H9 (cell line): Measurements from ENCODE around the gene ARHGEF39. TPM values are rescaled to one million over a fixed set of nuclear protein-coding genes. Genes with fewer than 3 reads are reported as not detected.
A peak's percentile ranks its signal among the peaks of the same experiment; 100 is the strongest.

Experiments used
- DNase-seq: peaks from one replicate; pipeline ENCODE4 v3.0.0-alpha.2; 2017
- H2AFZ ChIP-seq: one replicate; pipeline ENCODE4 v1.6.1; 2013; ENCODE audit warnings: mild to moderate bottlenecking, low read length, control low read depth, moderate library complexity
- H2AK5ac ChIP-seq: 2 replicates; pipeline ENCODE4 v1.6.1; 2013; ENCODE audit warnings: low read length, control low read depth, mixed read lengths; ENCODE audit not compliant: insufficient read length
- H2BK120ac ChIP-seq: one replicate; pipeline ENCODE4 v1.6.1; 2013; ENCODE audit warnings: low read depth, mild to moderate bottlenecking, low read length, control low read depth, inconsistent platforms; ENCODE audit not compliant: poor library complexity, severe bottlenecking
- H2BK12ac ChIP-seq: 2 replicates; pipeline ENCODE4 v1.6.1; 2013; ENCODE audit warnings: low read length, control low read depth, mixed read lengths, low read depth; ENCODE audit not compliant: insufficient read length
- H2BK15ac ChIP-seq: 2 replicates; pipeline ENCODE4 v1.6.1; 2013; ENCODE audit warnings: low read depth, low read length, control low read depth
- H2BK20ac ChIP-seq: one replicate; pipeline ENCODE4 v1.6.1; 2013; ENCODE audit warnings: low read depth, mild to moderate bottlenecking, low read length, control low read depth, inconsistent platforms; ENCODE audit not compliant: poor library complexity, severe bottlenecking
- H2BK5ac ChIP-seq: 2 replicates; pipeline ENCODE4 v1.6.1; 2013; ENCODE audit warnings: low read length, control low read depth, mixed read lengths; ENCODE audit not compliant: insufficient read length
- H3K14ac ChIP-seq: 2 replicates; pipeline ENCODE4 v1.6.1; 2013; ENCODE audit warnings: low read length, control low read depth; ENCODE audit not compliant: insufficient read depth
- H3K18ac ChIP-seq: 2 replicates; pipeline ENCODE4 v1.6.1; 2013; ENCODE audit warnings: low read depth, mild to moderate bottlenecking, mixed read lengths, low read length, control low read depth; ENCODE audit not compliant: insufficient read length
- H3K23ac ChIP-seq: 2 replicates; pipeline ENCODE4 v1.6.1; 2013; ENCODE audit warnings: low read length, control low read depth, mixed read lengths, low read depth; ENCODE audit not compliant: insufficient read length
- H3K23me2 ChIP-seq: 2 replicates; pipeline ENCODE4 v1.6.1; 2013; ENCODE audit warnings: low read depth, mild to moderate bottlenecking, mixed read lengths, low read length, control low read depth; ENCODE audit not compliant: insufficient read length, poor library complexity, severe bottlenecking
- H3K27ac ChIP-seq: 2 replicates; pipeline ENCODE4 v1.5.1; 2013; ENCODE audit warnings: low read length, control low read depth, mixed read lengths, low read depth; ENCODE audit not compliant: insufficient read length
- H3K27me3 ChIP-seq: 2 replicates; pipeline ENCODE4 v1.6.1; 2013; ENCODE audit warnings: low read length, control low read depth, inconsistent platforms; ENCODE audit not compliant: insufficient read depth
- H3K4ac ChIP-seq: 2 replicates; pipeline ENCODE4 v1.6.1; 2013; ENCODE audit warnings: low read depth, mild to moderate bottlenecking, control low read depth, inconsistent platforms, low read length, moderate library complexity
- H3K4me1 ChIP-seq: 2 replicates; pipeline ENCODE4 v1.6.1; 2013; ENCODE audit warnings: low read length, control low read depth, inconsistent platforms; ENCODE audit not compliant: insufficient read depth
- H3K4me2 ChIP-seq: 2 replicates; pipeline ENCODE4 v1.6.1; 2013; ENCODE audit warnings: low read length, control low read depth, mixed read lengths; ENCODE audit not compliant: insufficient read length, insufficient read depth
- H3K56ac ChIP-seq: 2 replicates; pipeline ENCODE4 v1.6.1; 2013; ENCODE audit warnings: low read depth, mild to moderate bottlenecking, mixed read lengths, low read length, control low read depth; ENCODE audit not compliant: insufficient read length
- H3K79me1 ChIP-seq: 2 replicates; pipeline ENCODE4 v1.6.1; 2013; ENCODE audit warnings: low read depth, mild to moderate bottlenecking, moderate library complexity, low read length, control low read depth, inconsistent platforms; ENCODE audit not compliant: insufficient read depth, poor library complexity, severe bottlenecking
- H3K79me2 ChIP-seq: 2 replicates; pipeline ENCODE4 v1.6.1; 2013; ENCODE audit warnings: low read length, control low read depth, inconsistent platforms; ENCODE audit not compliant: insufficient read depth
- H3K9ac ChIP-seq: 2 replicates; pipeline ENCODE4 v1.6.1; 2013; ENCODE audit warnings: low read length, control low read depth, mixed read lengths; ENCODE audit not compliant: insufficient read length; ENCODE audit errors: extremely low read depth
- H3K9me3 ChIP-seq: one replicate; pipeline ENCODE4 v1.6.1; 2013; ENCODE audit warnings: low read depth, low read length, inconsistent platforms; ENCODE audit not compliant: control insufficient read depth
- H3T11ph ChIP-seq: one replicate; pipeline ENCODE4 v1.6.1; 2013; ENCODE audit warnings: mild to moderate bottlenecking, low read length, control low read depth, inconsistent platforms
- H4K20me1 ChIP-seq: one replicate; pipeline ENCODE4 v1.6.1; 2013; ENCODE audit not compliant: control insufficient read depth, insufficient read length, insufficient read depth
- H4K5ac ChIP-seq: 2 replicates; pipeline ENCODE4 v1.6.1; 2013; ENCODE audit warnings: low read depth, mild to moderate bottlenecking, mixed read lengths, low read length, control low read depth; ENCODE audit not compliant: insufficient read length
- H4K8ac ChIP-seq: replicated peaks from 2 replicates; pipeline ENCODE4 v1.6.1; 2013; ENCODE audit warnings: low read length, control low read depth, mixed read lengths, low read depth; ENCODE audit not compliant: insufficient read length
- H4K91ac ChIP-seq: 2 replicates; pipeline ENCODE4 v1.6.1; 2013; ENCODE audit warnings: low read depth, mild to moderate bottlenecking, moderate library complexity, mixed read lengths, low read length, control low read depth; ENCODE audit not compliant: insufficient read length
- H3K27ac Mint-ChIP-seq, 3 experiments: 2 replicates in 2 of 3; 3 replicates in 1 of 3; pipeline ENCODE4 v1.8.0; 2020 to 2021; ENCODE audit warnings: mixed read lengths in 3 of 3, mild to moderate bottlenecking in 1 of 3, moderate library complexity in 1 of 3
- H3K27me3 Mint-ChIP-seq: 2 replicates; pipeline ENCODE4 v1.8.0; 2021; ENCODE audit warnings: low read depth, mild to moderate bottlenecking, moderate library complexity, mixed read lengths
- H3K36me3 Mint-ChIP-seq, 3 experiments: 2 replicates in 2 of 3; 3 replicates in 1 of 3; pipeline ENCODE4 v1.8.0; 2020 to 2021; ENCODE audit warnings: low read depth in 3 of 3, mixed read lengths in 3 of 3; ENCODE audit not compliant: insufficient read depth in 1 of 3
- H3K4me1 Mint-ChIP-seq, 2 experiments: 2 replicates each; pipeline ENCODE4 v1.8.0; 2020; ENCODE audit warnings: mixed read lengths in 2 of 2
- H3K4me3 Mint-ChIP-seq, 2 experiments: 2 replicates in 1 of 2; 3 replicates in 1 of 2; pipeline ENCODE4 v1.8.0; 2020 to 2021; ENCODE audit warnings: mild to moderate bottlenecking in 2 of 2, mixed read lengths in 2 of 2, moderate library complexity in 1 of 2
- H3K9me3 Mint-ChIP-seq, 2 experiments: 2 replicates in 1 of 2; 3 replicates in 1 of 2; pipeline ENCODE4 v1.8.0; 2020; ENCODE audit warnings: mild to moderate bottlenecking in 2 of 2, mixed read lengths in 2 of 2, moderate library complexity in 1 of 2
- WGBS: extraction: QIAGEN DNeasy Blood & Tissue Kit; methylation state at CpG from one replicate; pipeline ENCODE4 v1.1.7; 2013; ENCODE audit warnings: missing lambda C conversion rate, low lambda C conversion rate, mixed read lengths; ENCODE audit not compliant: insufficient read length; ENCODE audit errors: extremely low coverage; 5-methylcytosine and 5-hydroxymethylcytosine counted together
- total RNA-seq: library from RNA; stranded (reverse); gene quantifications from 2 replicates; pipeline ENCODE4 v1.2.1, GENCODE V29; 2021
- TF ChIP-seq, protein P1 (sequence below): fragments of 200-600 bp; sonication (generic); conservative IDR thresholded peaks from 3 replicates; pipeline ENCODE4 v1.8.0; 2021; ENCODE audit warnings: antibody characterized with exemption, mild to moderate bottlenecking

ARHGEF39 gene
- total RNA-seq, 1 experiment from 2014 or later = 24.4 TPM

DNA sequence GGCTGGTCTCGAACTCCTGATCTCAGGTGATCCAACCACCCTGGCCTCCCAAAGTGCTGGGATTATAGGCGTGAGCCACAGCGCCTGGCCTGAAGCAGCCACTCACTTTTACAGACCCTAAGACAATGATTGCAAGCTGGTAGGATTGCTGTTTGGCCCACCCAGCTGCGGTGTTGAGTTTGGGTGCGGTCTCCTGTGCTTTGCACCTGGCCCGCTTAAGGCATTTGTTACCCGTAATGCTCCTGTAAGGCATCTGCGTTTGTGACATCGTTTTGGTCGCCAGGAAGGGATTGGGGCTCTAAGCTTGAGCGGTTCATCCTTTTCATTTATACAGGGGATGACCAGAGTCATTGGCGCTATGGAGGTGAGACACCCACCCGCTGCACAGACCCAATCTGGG is 10.2 kb upstream of the ARHGEF39 start:
- H3K9me3 ChIP-seq = no peaks in the 10 kb centered on the region
- H3K27me3 ChIP-seq = peaks cover 3% of the 10 kb centered on the region; the same call in 1 of the 2 replicates
- H3K23ac ChIP-seq = no peak overlapping the region
- H3K18ac ChIP-seq = no peak overlapping the region
- H4K5ac ChIP-seq = no peak overlapping the region
- H2AK5ac ChIP-seq = no peak overlapping the region
- no peak overlapping the region for H2AFZ ChIP-seq
- H3K9me3 Mint-ChIP-seq = no peaks in the 10 kb centered on the region
- H3K4me3 Mint-ChIP-seq = peak overlapping the region; percentile 70 to 82
- peaks cover 35% of the 10 kb centered on the region for H3K27me3 Mint-ChIP-seq
- no peak overlapping the region for H2BK20ac ChIP-seq
- no peak overlapping the region for H2BK15ac ChIP-seq
- H3K9ac ChIP-seq = peak overlapping the region; percentile 25
- no peaks in the 10 kb centered on the region for H3K79me1 ChIP-seq
- no peak overlapping the region for H3K27ac ChIP-seq
- H3K23me2 ChIP-seq = no peaks in the 10 kb centered on the region
- no peak overlapping the region for H4K8ac ChIP-seq
- H3K27ac Mint-ChIP-seq = no peak overlapping the region; a peak in 1 of 7 replicates
- H3K4ac ChIP-seq = no peak overlapping the region
- no peaks in the 10 kb centered on the region for H4K20me1 ChIP-seq
- no peaks in the 10 kb centered on the region for H3K4me1 ChIP-seq
- H3K56ac ChIP-seq = no peak overlapping the region
- TF ChIP-seq, protein P1, sequence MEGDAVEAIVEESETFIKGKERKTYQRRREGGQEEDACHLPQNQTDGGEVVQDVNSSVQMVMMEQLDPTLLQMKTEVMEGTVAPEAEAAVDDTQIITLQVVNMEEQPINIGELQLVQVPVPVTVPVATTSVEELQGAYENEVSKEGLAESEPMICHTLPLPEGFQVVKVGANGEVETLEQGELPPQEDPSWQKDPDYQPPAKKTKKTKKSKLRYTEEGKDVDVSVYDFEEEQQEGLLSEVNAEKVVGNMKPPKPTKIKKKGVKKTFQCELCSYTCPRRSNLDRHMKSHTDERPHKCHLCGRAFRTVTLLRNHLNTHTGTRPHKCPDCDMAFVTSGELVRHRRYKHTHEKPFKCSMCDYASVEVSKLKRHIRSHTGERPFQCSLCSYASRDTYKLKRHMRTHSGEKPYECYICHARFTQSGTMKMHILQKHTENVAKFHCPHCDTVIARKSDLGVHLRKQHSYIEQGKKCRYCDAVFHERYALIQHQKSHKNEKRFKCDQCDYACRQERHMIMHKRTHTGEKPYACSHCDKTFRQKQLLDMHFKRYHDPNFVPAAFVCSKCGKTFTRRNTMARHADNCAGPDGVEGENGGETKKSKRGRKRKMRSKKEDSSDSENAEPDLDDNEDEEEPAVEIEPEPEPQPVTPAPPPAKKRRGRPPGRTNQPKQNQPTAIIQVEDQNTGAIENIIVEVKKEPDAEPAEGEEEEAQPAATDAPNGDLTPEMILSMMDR = no peak
- H2BK12ac ChIP-seq = no peak overlapping the region
- no peaks in the 10 kb centered on the region for H3K79me2 ChIP-seq
- no peak overlapping the region for H3K14ac ChIP-seq
- H3K4me2 ChIP-seq = peak overlapping the region; percentile 58
- H3K4me1 Mint-ChIP-seq = peaks cover 4 to 20% of the 10 kb centered on the region in 2 experiments
- no CpG with 5 or more reads among the region's 13 CpGs for whole genome bisulfite sequencing
- H3T11ph ChIP-seq = no peak overlapping the region
- H2BK5ac ChIP-seq = no peak overlapping the region
- H2BK120ac ChIP-seq = no peak overlapping the region
- H4K91ac ChIP-seq = no peak overlapping the region
- H3K36me3 Mint-ChIP-seq = no peaks in the 10 kb centered on the region; a peak in 1 of 7 replicates
- peak; percentile 63 for DNase-seq
